NB4 (cell line): ENCODE results near the gene VMAC.

ENCODE experiments used
- DNase-seq: peaks from one replicate; pipeline ENCODE4 v3.0.0; 2010; ENCODE audit warnings: low read depth
- H3K4me3 ChIP-seq: one replicate; pipeline ENCODE4 v1.5.1; 2011; ENCODE audit warnings: mild to moderate bottlenecking, low read depth, low read length, moderate library complexity
- CTCF ChIP-seq: IDR thresholded peaks from one replicate; pipeline ENCODE4 v1.5.1; 2012; ENCODE audit warnings: low read depth, low read length
- MYC ChIP-seq: IDR thresholded peaks from 2 replicates; pipeline ENCODE4 v1.6.1; 2011; ENCODE audit warnings: low read depth, low read length
- POLR2A ChIP-seq: IDR thresholded peaks from 2 replicates; pipeline ENCODE4 v1.6.1; 2011; ENCODE audit warnings: mild to moderate bottlenecking; ENCODE audit not compliant: insufficient read length; ENCODE audit errors: extremely low read depth
- TF ChIP-seq, protein P1 (sequence below): IDR thresholded peaks from 2 replicates; pipeline ENCODE4 v1.6.1; 2011; ENCODE audit warnings: low read depth, low read length

The VMAC gene

GRCh38 chr19:5957170-5957569, 52.5 kb downstream of the VMAC start:
- H3K4me3 ChIP-seq, result no peak overlapping the region
- DNase-seq, result no peak
- TF ChIP-seq CTCF (no peak), MYC (no peak)
- TF ChIP-seq, protein P1, sequence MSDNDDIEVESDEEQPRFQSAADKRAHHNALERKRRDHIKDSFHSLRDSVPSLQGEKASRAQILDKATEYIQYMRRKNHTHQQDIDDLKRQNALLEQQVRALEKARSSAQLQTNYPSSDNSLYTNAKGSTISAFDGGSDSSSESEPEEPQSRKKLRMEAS, result no peak

DNA sequence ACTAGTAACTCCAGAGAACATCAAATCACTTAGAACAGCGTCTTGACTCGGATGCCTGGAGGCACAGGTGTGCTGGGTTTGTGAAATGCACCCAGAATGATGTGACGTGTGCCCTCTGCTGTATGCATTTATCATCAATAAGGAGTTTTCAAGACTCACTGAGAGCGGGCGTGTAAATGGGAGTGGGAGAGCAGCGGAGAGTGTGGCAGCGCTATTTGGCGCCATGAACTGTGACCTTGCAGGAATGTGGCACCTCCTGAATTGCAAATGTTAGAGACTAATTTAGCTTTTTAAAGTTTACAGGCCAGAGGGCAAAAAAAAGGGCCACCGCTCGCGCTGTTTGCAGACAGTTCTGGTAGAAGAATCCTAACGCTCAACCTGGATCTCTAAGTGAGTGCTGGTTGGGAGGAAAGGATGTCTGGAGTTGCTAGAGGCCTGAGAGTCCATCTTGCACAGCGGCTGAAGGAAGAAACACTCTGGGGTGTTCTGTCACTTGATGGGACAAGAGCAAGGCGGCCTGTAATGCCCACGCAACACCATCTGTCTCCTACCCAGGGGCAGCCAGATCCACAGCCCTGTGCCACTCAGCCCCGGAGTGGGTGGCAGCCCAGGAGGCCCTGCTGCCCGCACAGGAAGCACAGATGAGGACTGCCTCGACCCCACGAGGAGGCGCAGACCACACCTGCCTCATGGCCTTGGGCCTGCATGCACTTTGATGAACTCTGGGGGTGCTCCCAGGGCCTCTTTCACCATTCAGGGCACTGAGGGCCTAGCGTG, 53.6 kb downstream of the VMAC start:
- no peak for TF ChIP-seq POLR2A
- no peak for TF ChIP-seq MYC
- TF ChIP-seq, protein P1, result no peak
- no peak for TF ChIP-seq CTCF
- H3K4me3 ChIP-seq, result no peak overlapping the region
- DNase-seq, result no peak

DNA sequence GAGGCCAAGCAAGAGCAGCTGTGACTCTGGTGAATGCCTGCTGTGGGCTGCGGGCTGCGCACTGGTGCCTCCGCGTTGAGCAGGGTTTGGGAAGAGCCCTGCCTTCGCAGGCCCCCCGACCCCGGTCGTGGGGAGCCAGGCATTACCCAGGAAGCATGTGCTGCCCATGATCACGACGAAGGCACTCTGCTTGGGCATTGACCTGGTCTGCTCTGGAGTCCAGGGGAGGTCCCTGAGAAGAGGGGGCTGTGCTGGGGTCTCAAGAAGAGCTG, 54.1 kb downstream of the VMAC start:
- no peak for DNase-seq
- H3K4me3 ChIP-seq, result no peak overlapping the region
- TF ChIP-seq POLR2A (no peak), MYC (no peak), CTCF (no peak)
- TF ChIP-seq, protein P1, result no peak

DNA sequence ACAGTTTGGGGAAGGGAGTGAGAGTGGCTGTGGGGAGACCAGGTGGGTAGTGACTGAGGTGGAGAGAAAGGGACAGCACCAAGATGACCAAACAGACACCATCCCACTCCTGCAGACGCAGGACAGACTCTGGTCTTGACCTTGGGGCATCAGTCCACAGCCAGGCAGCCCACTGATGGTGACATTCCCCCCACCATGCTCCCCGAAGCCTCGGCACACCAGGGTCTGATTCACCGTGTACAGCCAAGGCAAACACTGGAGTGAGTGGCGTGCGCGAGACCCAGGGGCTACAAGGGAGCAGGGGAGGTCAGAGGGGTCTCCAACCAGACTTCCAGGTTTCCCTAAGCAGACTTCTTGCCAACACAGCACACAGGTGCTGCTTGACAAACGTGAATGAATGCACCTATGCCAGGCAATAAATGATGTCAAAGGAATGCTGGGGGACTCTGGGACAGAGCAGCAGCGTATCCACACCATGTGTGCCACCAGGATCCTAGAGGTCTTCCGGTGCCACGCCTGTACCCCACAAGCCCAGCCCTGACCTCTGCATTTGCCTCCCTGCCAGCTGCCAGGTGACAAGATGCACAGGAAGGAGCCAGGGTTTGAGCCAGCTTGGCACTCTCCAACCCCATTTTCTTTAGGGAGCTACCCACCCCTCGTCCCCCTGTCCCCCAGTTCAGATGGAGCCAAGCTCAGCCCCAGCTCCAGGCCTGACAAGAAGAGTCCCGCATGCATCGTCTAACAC, 54.8 kb downstream of the VMAC start:
- H3K4me3 ChIP-seq, result no peak overlapping the region
- TF ChIP-seq CTCF (no peak), POLR2A (no peak), MYC (no peak)
- TF ChIP-seq, protein P1, result no peak
- DNase-seq, result no peak
